ENCODE results near the gene MARCHF6. TPM values are rescaled to one million over a fixed set of nuclear protein-coding genes. Genes with fewer than 3 reads are reported as not detected.

MARCHF6 gene
- total and polyA plus RNA-seq, 2 of the 8 experiments (the other 6 are each of a cell fraction or from before 2014, with no cell fraction given), result 93.1 to 118 TPM

- DNase-seq (ENCODE audit: low read depth in 1 of 2, low spot score in 2 of 2) (no peak), FAIRE-seq (no peak)
- Histone ChIP-seq H3K9ac (replicated peaks in 1 of 4; ENCODE audit: extremely low read depth in 1 of 4, low read depth in 3 of 4, low read length in 3 of 4) (no peak overlapping the region), H4K8ac (ENCODE audit: extremely low read depth, insufficient read depth, low read length) (no peak overlapping the region), H2BK12ac (ENCODE audit: low read depth, low read length) (no peak overlapping the region), H3K36me3 (ENCODE audit: control insufficient read depth in 2 of 4, insufficient read depth in 4 of 4, low read length in 3 of 4) (no peaks in the 10 kb centered on the region), H3K4me1 (replicated peaks in 1 of 4; ENCODE audit: control insufficient read depth in 3 of 4, insufficient read depth in 4 of 4, low read length in 3 of 4) (peaks cover 0 to 6% (median 4%) of the 10 kb centered on the region in 4 experiments; a peak in 5 of 7 replicates), H3K4me3 (ENCODE audit: extremely low read depth in 1 of 4, insufficient read depth in 2 of 4, low read depth in 3 of 4, low read length in 4 of 4) (peak overlapping the region in 1 of 4 experiments; percentile 91; a peak in 2 of 8 replicates), H4K5ac (ENCODE audit: insufficient read length, low read depth, low read length) (no peak overlapping the region), H3K27me3 (replicated peaks in 1 of 4; ENCODE audit: control insufficient read depth in 3 of 4, extremely low read depth in 1 of 4, insufficient read depth in 3 of 4, low read length in 3 of 4) (peaks cover 0 to 2% (median 0%) of the 10 kb centered on the region in 4 experiments; a peak in 1 of 7 replicates), H4K20me1 (replicated peaks in 1 of 2; ENCODE audit: control insufficient read depth in 1 of 2, insufficient read depth in 2 of 2, low read length in 2 of 2) (peaks cover 0 to 6% of the 10 kb centered on the region in 2 experiments), H2BK5ac (ENCODE audit: low read depth, low read length) (no peak overlapping the region), H2AFZ (ENCODE audit: low read length) (no peak overlapping the region), H2AK5ac (ENCODE audit: low read depth, low read length) (no peak overlapping the region), H3K18ac (ENCODE audit: extremely low read depth, low read length) (0 out of 2 replicates have a peak overlapping the region, but pooled peaks have one; percentile 34), H3K4me2 (ENCODE audit: insufficient read depth in 1 of 2, low read depth in 2 of 2, low read length in 2 of 2) (peak overlapping the region; percentile 95), H3K9me3 (ENCODE audit: insufficient read depth in 2 of 2, low read depth in 1 of 2, low read length in 1 of 2) (no peaks in the 10 kb centered on the region), H2BK120ac (replicated peaks; ENCODE audit: low read depth, low read length) (no peak overlapping the region), H3K79me1 (ENCODE audit: low read depth, low read length) (no peaks in the 10 kb centered on the region), H2BK15ac (ENCODE audit: low read length) (no peak overlapping the region), H3K27ac (ENCODE audit: low read depth, low read length) (no peak overlapping the region), H3K23ac (ENCODE audit: insufficient read length) (no peak overlapping the region), H3K4ac (replicated peaks; ENCODE audit: insufficient read length, low read depth, low read length) (no peak overlapping the region), H3K14ac (ENCODE audit: insufficient read length) (no peak overlapping the region), H3K79me2 (ENCODE audit: control insufficient read depth in 1 of 2, insufficient read depth in 2 of 2, low read length in 2 of 2) (no peaks in the 10 kb centered on the region), H3K23me2 (ENCODE audit: low read depth, low read length) (peaks cover 6% of the 10 kb centered on the region), H2BK20ac (ENCODE audit: low read length) (0 out of 2 replicates have a peak overlapping the region, but pooled peaks have one; percentile 52), H4K91ac (replicated peaks; ENCODE audit: insufficient read length, low read length) (no peak overlapping the region), H3K56ac (replicated peaks; ENCODE audit: insufficient read length, low read depth, low read length) (no peak overlapping the region)
- POLR2A ChIA-PET (ENCODE audit: partially characterized antibody), result interaction anchor here (1.2 to 1.4 kb wide), 3 partner anchors 13 to 55 kb away, joined by 3 to 5 read pairs (median 3); partner anchors contain the start of gene MARCHF6
- TF ChIP-seq ASH2L (IDR thresholded peaks at IDR 0.05; ENCODE audit: low read length) (no peak), TCF12 (IDR thresholded peaks at IDR 0.05; ENCODE audit: low read depth, low read length) (no peak), POU5F1 (IDR thresholded peaks at IDR 0.05; ENCODE audit: low read depth, low read length) (no peak), SRF (IDR thresholded peaks at IDR 0.05; ENCODE audit: low read depth, low read length) (no peak), RNF2 (IDR thresholded peaks at IDR 0.05; ENCODE audit: borderline replicate concordance, low read depth, low read length, missing control alignments, poor library complexity, severe bottlenecking) (no peak), RXRA (IDR thresholded peaks at IDR 0.05; ENCODE audit: insufficient read depth, low read depth, low read length) (no peak), SAP30 (IDR thresholded peaks at IDR 0.05; ENCODE audit: insufficient read depth, insufficient replicate concordance, low read length) (no peak), CBX8 (IDR thresholded peaks at IDR 0.05; ENCODE audit: borderline replicate concordance, low read depth, low read length) (no peak), GABPA (IDR thresholded peaks at IDR 0.05; ENCODE audit: borderline replicate concordance, insufficient read depth, low read length) (no peak), EGR1 (IDR thresholded peaks at IDR 0.05; ENCODE audit: borderline replicate concordance, low read depth, low read length) (no peak)
- WGBS, 2 experiments (ENCODE audit: extremely low coverage in 1 of 2, insufficient coverage in 1 of 2, insufficient read length in 1 of 2, insufficient replicate concordance in 2 of 2, low coverage in 1 of 2, low lambda C conversion rate in 2 of 2, missing lambda C conversion rate in 1 of 2), result 48% methylated on average over 5 of the region's 5 CpGs; no CpG with 5 or more reads in 1 of the 2 experiments
- CTCF ChIA-PET (ENCODE audit: partially characterized antibody), result interaction anchor here (1.1 to 1.7 kb wide), 2 partner anchors 10 to 59 kb away, joined by 3 to 5 read pairs; no protein-coding TSS in a partner anchor
Measured at GRCh38 chr5:10306114-10306513, 47.4 kb upstream of the MARCHF6 start.

Measured in H1 (cell line).